T-helper 2 cell treated with Interferon-gamma antibody and Interleukin-4, amounts not matched to agents 100 ng/mL and 5 ng/mL, for 36 hours (primary cell): ENCODE data around the gene CCM2L. TPM values are rescaled to one million over a fixed set of nuclear protein-coding genes. Genes with fewer than 3 reads are reported as not detected.

Experiments
- intact Hi-C: fragments of 100-400 bp; cut with micrococcal nuclease; formaldehyde crosslinking; loops from one replicate; pipeline ENCODE4 v1.15.1; 2023
- total RNA-seq: library from RNA; stranded (reverse); gene quantifications from 2 replicates; pipeline ENCODE4 v1.2.3, GENCODE V29; 2022

Gene CCM2L
- not detected in 2 replicates for total RNA-seq

DNA sequence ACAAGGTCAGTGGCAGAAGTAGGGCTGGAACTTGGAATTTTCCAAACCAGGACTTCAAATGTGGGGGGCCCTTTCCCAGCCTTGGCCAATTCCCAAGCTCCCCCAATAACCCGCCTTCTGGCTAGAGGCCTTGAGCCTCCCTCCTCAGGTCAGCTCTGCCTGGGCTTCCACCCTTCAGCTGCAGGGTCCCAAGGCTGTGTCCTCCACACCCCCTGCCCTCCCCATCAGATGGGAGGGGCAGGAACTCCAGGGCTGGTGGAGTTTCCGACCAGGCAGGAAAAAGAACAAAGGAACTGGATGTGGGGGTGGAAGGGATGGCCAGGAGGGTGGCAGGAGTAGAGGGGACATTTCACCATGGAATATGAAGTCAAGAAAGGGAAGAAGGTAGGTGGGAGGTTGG lies at the start of gene CCM2L:
Gene CCM2L (plus strand): TSS at position 338 of the 400 bp plus-strand sequence. CDS start 17 bp downstream, at position 355.
- intact Hi-C loops = no loop called here

DNA sequence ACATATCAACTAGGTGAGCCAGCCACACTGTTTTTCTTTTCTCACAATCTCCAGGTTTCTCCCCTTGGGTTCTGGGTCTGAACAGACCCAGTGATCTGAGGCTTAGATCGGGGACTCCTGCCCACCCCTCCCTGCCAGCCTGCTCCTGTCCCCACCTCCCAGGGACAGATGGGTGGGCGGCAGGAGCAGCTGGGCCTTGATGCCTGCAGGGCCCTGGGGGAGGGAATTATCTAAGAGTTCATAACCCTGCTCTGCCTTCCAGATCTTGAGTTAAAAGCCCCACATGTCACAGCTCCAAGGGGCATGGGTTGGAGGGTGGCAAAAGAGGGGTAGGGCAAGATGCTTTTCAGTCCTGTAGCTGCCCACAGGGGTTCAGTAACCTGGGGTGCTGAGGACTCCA lies 47.5 kb upstream of the CCM2L start:
- intact Hi-C loops = no loop called here

DNA sequence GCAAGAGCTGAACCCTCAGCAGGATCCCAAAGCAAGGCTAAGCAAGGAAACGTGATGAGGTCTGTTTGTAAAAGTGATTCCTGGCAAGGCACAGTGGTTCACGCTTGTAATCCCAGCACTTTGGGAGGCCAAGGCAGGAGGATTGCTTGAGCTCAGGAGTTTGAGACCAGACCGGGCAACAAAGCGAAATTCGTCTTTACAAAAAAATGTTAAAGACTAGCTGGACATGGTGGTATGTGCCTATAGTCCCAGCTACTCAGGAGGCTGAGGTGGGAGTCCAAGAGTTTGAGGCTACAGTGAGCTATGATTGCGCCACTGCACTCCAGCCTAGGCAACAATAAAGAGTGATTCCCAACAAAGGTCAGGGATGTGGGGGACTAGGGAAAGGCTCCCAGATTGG lies 46.3 kb upstream of the CCM2L start:
- intact Hi-C loops = no loop called here

DNA sequence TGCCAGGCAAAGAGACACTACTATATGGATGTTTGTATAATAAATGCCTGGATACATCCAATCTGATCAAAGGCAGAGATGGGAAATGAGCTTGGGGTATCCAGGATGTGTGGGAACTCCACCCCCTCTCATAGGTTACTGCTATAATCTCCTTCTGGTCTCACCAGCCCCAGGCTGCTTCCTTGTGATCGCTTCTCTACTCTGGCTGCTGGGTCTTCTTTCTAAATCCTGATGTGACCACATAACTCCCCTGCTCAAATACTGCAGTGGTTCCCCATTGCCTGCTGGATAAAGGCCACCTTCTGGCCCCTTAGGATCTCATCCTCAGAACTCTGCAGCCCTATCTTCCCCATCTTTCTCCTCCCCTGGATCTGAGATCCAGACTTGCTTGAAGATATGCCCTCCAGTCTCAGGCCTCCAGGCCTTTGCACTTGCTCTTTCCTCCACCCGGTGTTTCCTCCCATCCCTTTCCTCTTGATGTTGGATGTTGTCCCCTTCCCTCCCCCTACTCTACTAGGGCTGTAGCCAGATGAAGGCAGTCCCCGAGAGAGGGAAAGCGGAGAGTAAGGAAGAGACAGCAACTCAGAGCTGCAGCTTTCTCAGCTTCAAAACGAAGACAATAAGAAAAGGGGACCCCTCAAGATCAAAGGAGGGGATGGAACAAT lies 43.1 kb upstream of the CCM2L start:
- intact Hi-C loops = no loop called here

DNA sequence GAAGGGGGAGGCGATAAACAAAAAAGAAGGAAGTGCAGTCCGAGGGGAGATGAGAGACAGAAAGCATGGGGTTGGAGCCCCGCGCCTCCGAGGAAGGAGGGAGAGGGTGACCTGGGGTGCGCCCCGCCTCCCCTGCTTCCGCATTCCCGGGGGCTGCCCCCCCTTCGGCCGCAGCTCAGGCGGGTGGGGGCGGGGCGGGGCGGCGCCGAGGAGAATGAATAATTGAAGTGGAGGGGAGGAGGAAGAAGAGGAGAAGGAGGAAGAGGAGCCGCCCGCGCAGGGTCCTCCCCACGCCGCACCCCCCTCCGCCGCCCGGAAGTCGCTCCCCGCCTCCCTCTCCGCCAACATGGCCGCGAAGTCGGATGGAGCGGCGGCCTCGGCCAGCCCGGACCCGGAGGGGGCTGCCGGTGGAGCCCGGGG lies 42.4 kb upstream of the CCM2L start, which contains the start of gene XKR7:
Gene XKR7 (plus strand): TSS at position 322 of the 420 bp plus-strand sequence. CDS start 25 bp downstream, at position 347.
- intact Hi-C loops = loop anchor here (2.0 kb wide), 1 partner anchor 15 kb away; the partner anchor contains the start of gene PDRG1

DNA sequence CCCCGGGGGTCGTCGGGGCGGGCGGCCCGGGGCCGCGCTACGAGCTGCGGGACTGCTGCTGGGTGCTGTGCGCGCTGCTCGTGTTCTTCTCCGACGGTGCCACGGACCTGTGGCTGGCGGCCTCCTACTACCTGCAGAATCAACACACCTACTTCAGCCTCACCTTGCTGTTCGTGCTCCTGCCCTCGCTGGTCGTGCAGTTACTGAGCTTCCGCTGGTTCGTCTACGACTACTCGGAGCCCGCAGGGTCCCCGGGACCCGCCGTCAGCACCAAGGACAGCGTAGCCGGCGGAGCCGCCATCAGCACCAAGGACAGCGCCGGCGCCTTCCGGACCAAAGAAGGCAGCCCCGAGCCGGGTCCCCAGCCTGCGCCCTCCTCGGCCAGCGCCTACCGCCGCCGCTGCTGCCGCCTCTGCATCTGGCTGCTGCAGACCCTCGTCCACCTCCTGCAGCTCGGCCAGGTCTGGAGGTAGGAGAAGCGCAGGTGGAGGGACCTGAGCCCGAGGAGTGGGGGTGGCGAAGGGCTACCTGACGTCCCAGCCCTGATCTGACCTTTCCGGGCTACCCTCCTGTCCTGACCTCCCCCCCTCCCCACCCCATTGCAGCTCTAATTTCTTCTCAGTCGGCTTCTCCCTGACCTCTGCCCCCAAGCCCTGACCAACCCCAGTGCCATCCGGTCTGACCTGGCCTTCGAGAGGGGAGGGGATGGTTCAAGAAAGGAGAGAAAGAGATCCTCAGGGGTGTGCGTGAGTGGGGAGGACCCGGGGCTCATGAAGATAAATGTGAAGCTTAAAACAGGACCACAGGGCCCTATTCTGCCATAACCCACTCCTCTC lies 41.7 kb upstream of the CCM2L start:
- intact Hi-C loops = loop anchor here (2.0 kb wide), 1 partner anchor 16 kb away; the partner anchor contains the start of gene PDRG1

DNA sequence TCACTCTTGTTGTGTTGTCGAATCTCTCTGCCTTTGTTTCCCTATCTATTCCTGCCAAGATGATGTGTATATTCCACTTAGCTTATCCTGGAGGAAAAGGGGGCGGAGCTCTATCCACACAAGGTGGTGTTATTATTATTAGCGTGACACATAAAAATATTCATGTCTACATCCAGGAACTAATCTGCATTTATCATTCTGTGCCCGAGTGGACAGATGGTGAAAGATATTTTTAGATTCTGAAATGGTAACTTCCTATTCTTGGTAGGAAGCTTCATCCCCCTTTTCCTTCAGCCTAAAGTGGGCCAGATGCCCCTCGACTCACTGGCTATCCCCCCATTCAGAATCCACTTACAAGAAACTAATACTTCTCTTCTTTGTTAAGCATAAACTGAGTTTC lies 40.2 kb upstream of the CCM2L start:
- intact Hi-C loops = loop anchor here (2.0 kb wide), 1 partner anchor 17 kb away; the partner anchor contains the start of gene PDRG1

DNA sequence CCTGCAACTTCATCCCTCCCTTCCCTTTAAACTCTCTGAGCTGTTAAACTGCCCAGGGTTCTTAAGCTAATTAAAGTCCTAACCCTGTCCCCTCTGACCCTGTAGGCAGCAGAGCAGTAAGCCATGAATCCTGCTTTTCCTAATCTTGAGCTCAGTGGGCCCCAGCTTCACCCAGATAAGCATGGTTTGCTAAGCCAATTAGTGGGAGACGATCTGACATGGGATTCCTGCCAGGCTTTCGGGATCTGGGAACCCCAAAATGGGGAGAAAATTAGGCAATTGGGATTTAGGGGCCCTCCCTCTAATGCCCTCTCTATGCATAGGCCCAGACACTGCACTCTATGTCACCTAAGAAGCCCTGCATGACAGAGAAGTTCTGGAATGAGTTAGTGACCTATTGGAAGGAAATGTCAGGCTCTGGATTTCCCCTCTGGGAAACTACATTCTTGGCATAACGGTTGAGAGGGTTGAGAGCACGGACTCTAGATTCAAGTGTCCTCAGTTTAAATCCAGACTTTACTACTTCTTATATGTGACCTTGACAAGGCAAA lies 37.7 kb upstream of the CCM2L start:
- intact Hi-C loops = no loop called here

DNA sequence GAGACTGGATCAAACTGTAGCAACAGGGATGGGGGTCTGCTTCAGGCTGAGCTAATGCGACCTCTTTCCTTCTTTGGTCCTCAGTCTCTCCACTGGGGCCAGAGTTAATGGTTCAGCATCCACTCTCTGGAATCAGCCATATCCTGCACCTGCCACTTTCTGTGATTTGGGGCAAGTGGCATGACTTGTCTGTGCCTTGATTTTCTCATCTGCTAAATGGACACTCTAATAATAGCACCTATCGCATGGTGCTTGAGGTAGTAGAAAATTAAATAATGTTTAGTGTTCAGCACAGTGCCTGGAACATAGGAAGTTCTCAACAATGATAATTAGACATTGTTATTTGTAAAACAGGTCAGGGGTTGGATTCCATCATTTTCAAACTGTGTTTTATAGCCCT lies 35.9 kb upstream of the CCM2L start:
- intact Hi-C loops = no loop called here

DNA sequence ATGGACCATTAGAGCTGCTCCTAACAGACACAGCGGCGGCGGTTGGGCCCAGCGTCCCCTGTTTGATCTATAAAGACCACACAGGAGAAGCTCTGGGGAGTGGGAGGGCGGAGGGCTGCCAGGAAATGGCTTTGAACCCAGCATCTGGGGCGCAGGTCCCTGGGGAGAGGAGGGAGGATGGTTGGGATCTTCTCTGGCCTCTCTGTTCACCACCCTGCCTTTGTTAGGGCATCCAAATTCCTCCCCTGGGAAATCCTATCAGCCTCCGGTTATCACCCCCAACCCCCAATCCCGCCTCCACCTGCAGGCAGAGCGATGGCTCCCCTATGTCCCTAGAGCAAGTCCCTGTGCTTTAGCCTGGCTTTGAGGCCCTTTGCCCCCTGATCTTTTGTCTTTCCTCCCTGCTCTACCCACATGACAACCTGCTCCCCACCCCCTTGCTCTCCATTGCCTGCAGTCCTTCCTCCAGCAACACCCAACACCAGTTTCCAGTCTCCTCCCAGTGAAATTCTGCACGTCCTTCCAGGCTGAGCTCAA lies 35.2 kb upstream of the CCM2L start:
- intact Hi-C loops = no loop called here

DNA sequence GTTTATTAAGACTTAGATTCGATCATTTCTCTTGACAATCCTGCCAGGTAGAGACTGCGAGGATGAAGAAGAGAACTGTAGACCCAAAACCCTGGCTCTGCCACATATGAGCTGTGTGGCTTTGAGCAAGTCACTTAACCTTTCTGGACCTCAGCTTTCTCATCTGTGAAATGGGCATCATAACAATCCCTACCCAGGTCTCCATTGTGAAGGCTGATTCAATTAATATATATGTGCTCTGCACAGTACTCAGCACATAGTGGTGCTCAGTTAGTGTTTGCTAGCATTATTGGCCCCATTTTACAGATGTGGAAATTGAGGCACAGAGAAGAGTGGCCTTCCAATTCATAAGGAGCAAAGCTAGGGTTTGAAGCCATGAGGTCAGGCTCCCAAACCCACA lies 34.4 kb upstream of the CCM2L start:
- intact Hi-C loops = no loop called here

DNA sequence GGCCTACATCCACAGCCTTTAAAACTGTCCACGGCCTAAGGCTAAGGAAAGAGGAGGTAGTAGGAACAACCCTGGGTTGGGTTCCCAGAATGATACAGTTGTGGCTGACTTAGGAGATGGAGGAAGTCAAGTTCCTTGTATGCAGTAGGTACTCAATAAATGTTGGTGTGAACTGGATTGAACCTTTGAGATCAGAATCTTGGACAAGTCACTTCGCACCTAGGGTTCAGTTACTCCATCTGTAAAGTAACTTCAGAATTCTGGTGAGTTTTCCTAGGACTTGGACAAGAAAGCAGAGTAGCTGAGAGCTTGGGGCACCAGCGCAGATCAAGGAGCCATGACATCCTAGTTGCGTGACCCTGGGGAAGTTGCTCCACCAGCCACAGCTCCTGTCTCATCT lies 33.2 kb upstream of the CCM2L start:
- intact Hi-C loops = no loop called here

DNA sequence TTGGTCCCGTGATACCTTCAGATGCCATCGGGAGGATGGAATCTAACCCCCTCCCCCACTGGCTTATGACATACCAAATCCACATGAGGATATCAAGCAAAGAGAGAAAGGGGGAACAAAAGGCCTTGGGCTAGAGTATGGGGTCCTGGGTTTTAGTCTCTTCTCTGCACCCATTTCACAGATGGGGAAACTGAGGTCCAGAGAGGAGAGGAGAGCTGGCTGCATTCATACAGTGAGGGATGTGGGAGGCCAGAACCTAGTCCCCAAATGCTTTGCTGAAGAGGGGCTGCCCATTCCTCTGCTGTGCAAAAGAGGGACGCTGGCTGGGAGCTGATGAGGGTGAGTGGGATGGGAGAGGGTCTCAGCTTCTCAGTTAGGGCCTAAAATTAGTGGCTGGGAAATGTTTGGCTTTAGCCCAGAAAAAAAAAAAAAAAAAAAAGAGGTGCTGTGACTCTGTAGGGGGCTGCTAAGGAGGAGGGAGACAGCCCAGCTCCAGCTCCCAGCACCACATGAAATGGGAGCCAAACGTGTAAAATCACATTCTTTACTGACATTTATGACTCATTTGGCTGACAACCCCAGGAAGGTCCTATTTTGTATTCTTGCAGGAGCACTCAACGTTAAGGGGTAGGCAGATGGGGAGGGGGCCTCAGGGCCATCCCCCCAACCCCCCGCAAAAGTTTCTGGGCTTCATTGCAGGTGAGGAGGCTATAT lies 30.4 kb upstream of the CCM2L start:
- intact Hi-C loops = no loop called here

DNA sequence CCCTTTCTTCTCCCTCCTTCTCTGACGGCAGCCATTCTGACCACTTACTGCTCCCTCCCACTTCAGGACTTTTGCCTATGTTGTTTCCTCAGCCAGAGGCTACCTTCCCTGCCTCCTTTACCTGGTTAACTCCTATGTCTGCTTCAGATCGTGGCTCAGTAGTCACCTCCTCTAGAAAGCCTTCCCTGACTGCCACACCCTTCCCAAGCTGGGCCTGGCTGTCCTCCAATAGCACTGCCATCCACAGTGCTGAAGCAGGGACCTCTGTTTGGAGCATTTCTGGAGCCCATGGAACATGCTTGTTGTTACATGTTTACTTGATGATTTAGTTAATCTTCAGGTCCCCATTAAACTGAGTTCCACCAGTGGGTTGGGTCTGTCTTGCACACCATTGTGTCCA lies 28.5 kb upstream of the CCM2L start:
- intact Hi-C loops = no loop called here

DNA sequence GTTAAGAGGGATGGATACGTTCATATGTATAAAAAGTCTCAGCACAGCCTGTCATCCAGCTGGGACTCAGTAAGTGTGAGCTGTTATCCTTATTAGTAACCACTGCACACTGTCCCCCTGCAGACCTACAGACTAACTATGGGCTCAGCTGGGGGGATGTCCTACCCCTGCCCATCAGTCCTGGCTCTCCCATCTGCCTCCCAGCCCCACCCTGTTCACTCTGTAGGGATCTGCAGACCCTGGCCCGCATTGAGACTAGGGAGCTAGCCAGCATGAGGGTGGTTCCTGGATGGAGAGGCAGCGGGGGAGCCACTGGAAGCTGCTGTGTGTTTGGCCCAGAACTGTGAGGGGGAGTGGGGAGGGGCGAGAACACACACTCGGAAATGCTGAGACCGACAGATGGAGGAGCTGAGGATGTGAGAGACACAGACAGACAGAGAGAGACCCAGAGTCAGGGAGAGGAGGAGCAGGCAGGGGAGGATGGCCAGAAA lies 25.2 kb upstream of the CCM2L start:
- intact Hi-C loops = no loop called here

DNA sequence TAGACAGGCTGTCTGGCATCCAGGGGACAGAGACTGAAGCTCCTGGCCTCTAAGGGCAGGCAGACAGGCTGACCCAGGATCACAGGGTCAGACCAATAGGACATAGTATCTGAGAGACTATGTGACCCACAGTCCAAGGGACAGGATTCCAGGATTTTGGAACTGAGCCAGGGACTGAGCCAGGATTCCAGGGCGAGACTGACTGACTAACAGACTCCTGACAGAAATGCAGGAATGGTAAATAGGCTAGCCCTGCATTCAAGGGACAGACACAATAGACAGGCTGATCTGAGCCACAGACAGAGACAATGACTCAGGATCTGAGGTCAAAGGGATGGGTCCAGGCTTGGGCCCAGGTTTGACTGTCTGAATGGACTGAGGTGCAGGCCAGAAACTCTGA lies 22.5 kb upstream of the CCM2L start:
- intact Hi-C loops = no loop called here

DNA sequence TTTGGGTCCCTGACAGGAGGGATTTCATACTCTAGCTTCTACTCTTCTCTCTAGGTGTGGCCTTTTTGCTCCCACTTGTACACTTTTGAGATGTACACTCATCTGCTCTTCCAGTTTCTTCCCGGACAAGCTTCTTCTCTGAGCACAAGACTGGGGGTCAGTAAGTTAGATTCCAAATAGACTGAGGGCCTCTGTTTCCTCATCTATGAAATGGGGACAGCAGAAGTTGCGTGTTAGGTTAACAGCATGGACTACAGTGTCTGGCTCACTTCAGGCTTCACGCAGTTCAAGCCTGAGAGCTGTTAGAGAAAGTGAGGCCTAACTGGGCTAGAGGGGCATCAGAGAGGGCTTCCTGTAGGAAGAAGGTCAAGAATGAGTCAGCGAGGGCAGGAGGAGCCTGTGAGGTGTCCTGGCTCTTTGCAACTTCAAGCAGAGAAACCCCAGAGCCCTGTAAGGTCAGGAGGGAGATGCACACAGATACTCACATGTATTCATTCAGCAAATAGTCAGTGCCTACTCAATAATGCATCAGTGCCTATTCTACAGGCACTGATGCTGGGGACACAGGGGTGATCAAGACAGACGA lies 21.7 kb upstream of the CCM2L start:
- intact Hi-C loops = no loop called here

DNA sequence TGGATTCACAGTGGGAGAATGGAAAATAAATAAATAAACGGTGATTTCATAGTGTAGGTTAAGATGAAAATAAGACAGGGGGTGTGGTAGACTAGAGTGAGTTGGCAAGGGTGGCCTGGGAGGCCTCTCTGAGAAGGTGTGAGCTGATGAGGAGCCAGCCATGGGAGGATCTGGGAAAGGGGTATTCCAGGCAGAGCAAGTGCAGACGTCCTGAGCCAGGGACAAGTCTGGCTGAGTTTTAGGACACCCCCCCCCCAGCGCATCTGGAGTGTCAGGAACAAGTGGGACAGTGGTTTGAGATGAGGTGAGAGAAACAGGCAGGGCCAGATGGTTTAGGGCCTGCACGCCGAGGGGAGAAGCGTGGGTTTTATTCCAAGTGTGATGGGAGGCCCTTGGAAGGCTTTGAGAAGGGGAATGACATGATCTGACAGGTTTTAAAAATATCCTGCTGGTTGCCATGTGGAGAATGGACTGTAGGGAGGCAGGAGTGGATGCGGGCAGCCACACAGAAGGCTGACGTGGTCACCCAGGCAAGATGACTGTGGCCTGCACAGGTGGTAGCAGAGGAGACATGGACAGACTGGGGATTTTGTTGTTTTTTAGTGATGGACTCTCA lies 21.1 kb upstream of the CCM2L start:
- intact Hi-C loops = no loop called here

DNA sequence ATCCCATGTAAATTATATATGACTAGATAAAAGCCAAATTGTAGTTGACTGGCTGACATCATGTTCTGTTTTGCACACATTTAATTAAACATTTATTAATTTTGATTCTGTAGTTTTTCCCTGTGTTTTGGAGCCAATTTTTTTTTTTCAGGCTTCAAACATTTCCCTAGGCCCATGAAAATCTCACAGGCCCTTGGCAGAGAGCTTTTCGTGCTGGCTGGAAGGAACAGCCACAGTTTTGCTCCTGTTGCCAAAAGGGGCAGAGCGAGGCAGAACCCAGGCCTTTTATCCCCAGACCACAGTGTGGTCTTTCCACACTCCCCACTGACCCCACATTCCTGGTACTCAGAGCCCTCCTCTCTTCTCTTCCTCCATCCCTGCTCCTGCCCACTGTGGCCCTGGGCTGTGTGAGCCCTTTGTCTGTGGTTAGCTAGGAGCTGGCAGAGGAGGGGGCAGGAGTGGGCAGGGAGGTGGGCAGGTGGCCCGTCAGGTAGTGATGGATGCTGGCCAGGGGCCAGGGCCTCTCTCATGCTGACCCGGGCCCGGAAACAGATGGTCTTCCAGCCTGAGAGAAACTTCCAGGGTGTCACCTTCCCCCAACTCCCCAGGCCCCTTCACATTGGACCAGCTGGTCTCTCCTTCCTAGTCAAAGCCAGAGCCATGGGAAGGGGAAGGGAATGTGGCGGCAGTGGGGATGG lies 19.4 kb upstream of the CCM2L start:
- intact Hi-C loops = no loop called here

DNA sequence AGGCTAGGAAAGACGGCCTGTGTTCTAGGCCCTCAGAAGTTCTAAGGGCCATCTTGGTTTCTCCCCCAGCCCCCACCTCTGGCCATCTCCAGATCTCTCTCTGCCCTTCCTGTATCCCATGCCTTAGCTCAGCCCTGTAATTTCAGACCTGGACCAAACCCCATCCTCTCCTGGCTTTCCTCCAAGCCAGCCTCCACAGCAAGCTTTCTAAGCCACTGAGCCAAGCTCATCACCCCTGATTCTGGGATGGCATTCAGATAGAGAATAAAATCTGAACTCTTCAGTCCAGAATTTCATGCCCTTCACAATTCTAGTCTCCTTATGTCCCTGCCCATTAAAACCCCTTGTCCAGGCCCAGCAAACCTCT lies 18.9 kb upstream of the CCM2L start:
- intact Hi-C loops = no loop called here
